ENCODE results near the gene CMPK1. TPM values are rescaled to one million over a fixed set of nuclear protein-coding genes. Genes with fewer than 3 reads are reported as not detected.
A peak's percentile ranks its signal among the peaks of the same experiment; 100 is the strongest.

The CMPK1 gene
- total RNA-seq, 1 experiment from 2014 or later: 93.6 TPM

GRCh38 chr1:47418681-47419325 lies 85.2 kb downstream of the CMPK1 start:
- no peak for DNase-seq (ENCODE audit: extremely low read depth, low read depth)

GRCh38 chr1:47420547-47420946 lies 87.0 kb downstream of the CMPK1 start:
- DNase-seq (ENCODE audit: extremely low read depth, low read depth): no peak

GRCh38 chr1:47423872-47424271 lies 90.3 kb downstream of the CMPK1 start:
- DNase-seq (ENCODE audit: extremely low read depth, low read depth): no peak

GRCh38 chr1:47424336-47424982 lies 90.9 kb downstream of the CMPK1 start:
- peak; percentile 32 for DNase-seq (ENCODE audit: extremely low read depth, low read depth)

Other genes starting within 250 kb of the CMPK1 start
- gene CYP4A22, start 196.3 kb upstream of the CMPK1 start, total RNA-seq (2014; rRNA removed; shearing (Covaris generic)): not detected in 2 replicates
- gene PDZK1IP1, start 143.8 kb upstream of the CMPK1 start, total RNA-seq (2014; rRNA removed; shearing (Covaris generic)): not detected in 2 replicates
- gene TAL1, start 101.6 kb upstream of the CMPK1 start, total RNA-seq (2014; rRNA removed; shearing (Covaris generic)): 0.12 TPM in 1 of 2 replicates, not detected in the other
- 20.4 and 21.7 TPM in 2 replicates for gene STIL, start 19.6 kb upstream of the CMPK1 start, total RNA-seq (2014; rRNA removed; shearing (Covaris generic))
- gene FOXE3, start 82.5 kb downstream of the CMPK1 start, total RNA-seq (2014; rRNA removed; shearing (Covaris generic)): not detected in 2 replicates
- 0.46 and 0.54 TPM in 2 replicates for gene FOXD2, start 104.3 kb downstream of the CMPK1 start, total RNA-seq (2014; rRNA removed; shearing (Covaris generic))

All from NCI-H460 (cell line).